ENCODE data around the gene TAS1R2.

GRCh38 chr1:18876210-18876609, 16.8 kb upstream of the TAS1R2 start:
- TF ChIP-seq CTCF (conservative IDR thresholded peaks at IDR 0.05) (no peak), ZFX (IDR thresholded peaks at IDR 0.05) (no peak)

Measured in C4-2B (cell line).